LNCaP clone FGC (cell line): Measurements from ENCODE around the gene OST4.
"Not testable (repeated sequence)": the region's sequence is repeated elsewhere in the genome, so short reads cannot be mapped to it uniquely, and the experiment has no call there.

ENCODE experiments used
- DNase-seq: peaks from one replicate; pipeline ENCODE4 v3.0.0-alpha.2; 2011; ENCODE audit warnings: low read depth
- H3K4me3 ChIP-seq: 2 replicates; pipeline ENCODE4 v1.5.1; 2011; ENCODE audit warnings: mild to moderate bottlenecking, low read depth, low read length, control low read depth
- CTCF ChIP-seq: IDR thresholded peaks from 2 replicates; pipeline ENCODE4 v1.5.1; 2012; ENCODE audit warnings: mild to moderate bottlenecking; ENCODE audit not compliant: control insufficient read depth, insufficient read depth; ENCODE audit errors: extremely low read depth

OST4 gene

DNA sequence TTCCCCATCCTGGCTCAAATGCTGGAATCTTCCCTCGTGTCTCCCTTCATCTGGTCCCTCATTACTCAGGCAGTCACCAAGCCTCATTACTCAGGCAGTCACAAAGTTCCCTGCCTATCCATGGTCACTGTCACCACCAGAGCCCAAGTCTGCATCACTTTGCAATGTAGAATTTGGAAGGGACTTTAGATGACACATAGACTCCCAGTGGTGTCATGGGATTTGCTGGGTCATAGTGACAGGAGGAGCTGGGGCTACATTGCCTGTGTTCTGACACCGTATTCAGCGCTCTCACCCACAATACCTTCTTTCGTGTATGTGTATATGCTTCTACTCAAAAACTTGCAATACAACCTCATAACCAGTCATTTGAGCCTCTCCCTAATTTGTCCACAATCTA is 4.9 kb upstream of the OST4 start:
- H3K4me3 ChIP-seq = no peak overlapping the region
- DNase-seq = no peak
- no peak for TF ChIP-seq CTCF

DNA sequence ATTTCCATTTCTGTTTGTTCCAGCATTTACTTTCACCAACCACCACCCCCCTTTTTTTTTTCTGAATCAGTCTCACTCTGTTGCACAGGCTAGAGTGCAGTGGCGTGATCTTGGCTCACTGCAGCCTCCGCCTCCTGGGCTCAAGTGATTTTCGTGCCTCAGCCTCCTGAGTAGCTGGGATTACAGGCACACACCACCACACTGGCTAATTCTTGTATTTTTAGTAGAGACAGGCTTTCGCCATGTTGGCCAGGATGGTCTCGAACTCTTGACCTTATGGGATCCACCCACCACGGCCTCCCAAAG is 4.1 kb upstream of the OST4 start:
- H3K4me3 ChIP-seq = not testable (repeated sequence)

DNA sequence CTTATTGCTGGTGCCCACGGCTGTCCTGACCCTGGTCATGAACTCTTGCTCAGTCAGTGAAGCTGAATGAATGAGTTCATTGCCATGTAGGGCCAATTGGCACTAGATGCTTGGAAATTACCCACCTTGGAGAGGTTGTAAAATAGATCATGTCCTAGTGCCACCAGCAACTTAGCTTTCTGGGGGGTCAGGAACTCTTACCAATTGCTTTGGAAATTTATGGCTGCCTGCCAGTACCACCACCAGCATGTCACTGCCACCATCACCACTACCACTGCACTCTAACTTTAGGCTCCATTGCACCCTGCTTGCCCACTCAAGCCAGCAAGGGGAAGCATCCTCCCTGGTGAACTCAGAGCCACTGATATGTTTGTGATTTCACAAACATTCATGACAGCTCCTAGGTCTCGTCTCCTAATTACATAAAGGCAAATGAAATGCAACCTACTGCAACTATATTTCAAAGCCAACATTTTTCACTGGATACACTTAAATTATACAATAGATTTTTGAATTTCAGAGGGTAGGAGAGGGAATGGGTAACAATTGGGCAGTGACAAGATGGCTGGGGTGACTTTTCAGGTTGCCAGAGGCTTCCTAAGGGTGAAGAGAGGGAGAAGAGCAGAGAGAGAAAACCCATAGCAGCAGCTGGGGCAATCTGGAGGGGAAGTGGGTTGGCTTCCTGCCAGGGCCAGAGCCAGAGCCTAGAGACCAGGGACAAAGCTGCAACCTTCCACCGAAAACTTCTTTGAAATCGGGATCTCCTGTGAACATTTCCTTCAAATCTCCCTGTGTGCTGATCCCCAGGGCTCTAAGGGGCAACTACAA is 3.5 kb upstream of the OST4 start:
- no peak for DNase-seq
- no peak overlapping the region for H3K4me3 ChIP-seq
- no peak for TF ChIP-seq CTCF

More for the DNA sequence above, 4.1 kb upstream of the OST4 start:
- DNase-seq = not testable (repeated sequence)

- no peak overlapping the region for H3K4me3 ChIP-seq
- no peak for TF ChIP-seq CTCF
- no peak for DNase-seq
Observed at GRCh38 chr2:27073782-27074181, 2.3 kb upstream of the OST4 start.

DNA sequence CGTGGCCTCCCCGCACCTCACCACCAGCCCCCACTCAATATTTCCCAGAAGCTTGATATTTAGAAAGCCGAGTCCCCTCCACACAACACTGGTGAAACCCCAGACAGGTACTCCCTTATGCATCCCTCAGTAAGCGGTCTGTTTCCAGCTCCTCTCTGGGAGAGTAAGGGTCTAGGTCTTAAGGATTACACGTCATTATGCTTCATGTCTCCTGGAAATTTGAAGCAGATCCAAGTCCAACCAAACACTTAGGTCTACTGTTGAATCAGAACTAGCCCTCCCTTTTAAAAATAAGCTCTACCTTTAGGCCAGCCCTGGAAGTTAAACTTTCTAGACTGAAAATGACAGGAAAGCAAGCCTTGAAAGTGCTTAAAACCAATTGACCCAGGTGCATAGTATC is 1.5 kb upstream of the OST4 start:
- no peak for TF ChIP-seq CTCF
- no peak for DNase-seq
- H3K4me3 ChIP-seq = no peak overlapping the region

GRCh38 chr2:27071990-27072830 is 756 bp upstream of the OST4 start:
- TF ChIP-seq CTCF = no peak
- H3K4me3 ChIP-seq = peak overlapping the region; percentile 88
- no peak for DNase-seq

DNA sequence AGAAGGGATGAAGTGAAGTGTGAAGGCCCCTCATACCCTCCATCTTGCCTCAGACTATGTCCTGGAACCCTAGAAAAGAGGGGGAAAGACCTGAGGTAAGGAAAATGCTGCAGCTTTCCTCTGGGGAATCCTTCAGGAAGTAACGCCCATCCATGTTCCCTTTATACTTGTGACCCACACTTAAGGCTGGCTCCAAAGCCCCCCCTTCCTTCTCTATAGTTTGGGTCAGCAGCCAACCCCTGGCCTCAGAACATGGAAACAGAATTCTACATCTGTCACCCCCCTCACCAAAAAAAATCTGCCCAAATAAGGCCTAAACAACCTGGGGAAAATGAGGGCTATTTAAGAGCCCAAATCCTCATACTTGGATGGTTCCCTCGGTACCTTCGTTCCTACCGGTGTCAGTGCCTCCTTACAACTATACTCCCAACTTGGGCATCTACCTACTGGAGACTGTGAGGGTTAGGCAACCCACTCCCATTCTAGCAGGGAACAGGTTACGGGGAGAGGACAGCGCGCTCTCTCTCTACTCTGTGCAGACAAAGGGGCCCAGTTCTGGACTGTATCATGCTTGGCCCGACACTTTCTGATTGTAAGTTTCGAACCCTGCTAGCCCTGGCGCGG is 689 bp downstream of the OST4 start:
- DNase-seq = no peak
- H3K4me3 ChIP-seq = peak overlapping the region; percentile 88
- no peak for TF ChIP-seq CTCF
